ENCODE data around the gene ZNF738.
"Not testable (repeated sequence)": the region's sequence is repeated elsewhere in the genome, so short reads cannot be mapped to it uniquely, and the experiment has no call there.

The ZNF738 gene

GRCh38 chr19:21358768-21359451 is at the start of gene ZNF738:
Gene ZNF738 (plus strand): TSS chr19:21359000. CDS start chr19:21359141, 141 bp downstream.
- DNase-seq: peak; percentile 93

DNA sequence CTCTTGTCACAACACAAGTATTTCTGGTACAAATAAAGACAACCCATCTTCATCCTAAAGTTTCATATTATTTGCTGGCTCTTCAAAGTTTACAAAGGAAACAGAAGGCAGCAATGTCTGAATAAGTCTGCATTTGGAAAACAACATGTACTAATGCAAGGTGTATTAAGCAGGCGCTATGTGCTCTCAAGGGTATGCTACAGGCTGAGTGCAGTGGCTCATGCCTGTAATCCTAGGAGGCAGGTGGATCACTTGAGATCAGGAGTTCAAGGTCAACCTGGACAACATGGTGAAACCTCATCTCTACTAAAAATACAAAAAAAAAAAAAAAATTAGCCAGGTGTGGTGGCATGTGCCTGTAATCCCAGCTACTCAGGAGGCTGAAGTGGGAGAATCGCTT is 46.0 kb upstream of the ZNF738 start:
- DNase-seq: not testable (repeated sequence)

- no peak for DNase-seq
These were observed 44.1 kb upstream of the ZNF738 start for GRCh38 chr19:21314676-21315075.

DNA sequence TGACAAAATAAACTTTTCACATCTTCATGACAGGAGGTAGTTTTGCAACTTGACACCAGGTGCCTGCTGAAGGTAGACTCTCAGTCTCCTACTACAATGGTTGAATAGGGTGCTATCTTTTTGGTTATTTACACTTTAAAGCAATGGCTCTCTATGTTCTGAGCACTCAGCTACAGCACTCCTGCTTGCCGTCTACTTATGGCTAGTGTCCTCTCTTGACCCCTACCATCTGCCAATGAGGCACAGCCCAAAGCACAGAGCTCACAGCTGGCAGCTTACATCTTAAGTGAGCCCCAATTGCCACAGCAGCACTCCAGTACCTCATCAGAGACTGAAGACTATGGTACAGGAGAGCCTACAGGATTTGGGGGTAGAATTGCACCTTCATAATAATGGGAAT is 41.0 kb upstream of the ZNF738 start:
- no peak for DNase-seq

GRCh38 chr19:21321134-21321533 is 37.7 kb upstream of the ZNF738 start:
- DNase-seq: no peak

DNA sequence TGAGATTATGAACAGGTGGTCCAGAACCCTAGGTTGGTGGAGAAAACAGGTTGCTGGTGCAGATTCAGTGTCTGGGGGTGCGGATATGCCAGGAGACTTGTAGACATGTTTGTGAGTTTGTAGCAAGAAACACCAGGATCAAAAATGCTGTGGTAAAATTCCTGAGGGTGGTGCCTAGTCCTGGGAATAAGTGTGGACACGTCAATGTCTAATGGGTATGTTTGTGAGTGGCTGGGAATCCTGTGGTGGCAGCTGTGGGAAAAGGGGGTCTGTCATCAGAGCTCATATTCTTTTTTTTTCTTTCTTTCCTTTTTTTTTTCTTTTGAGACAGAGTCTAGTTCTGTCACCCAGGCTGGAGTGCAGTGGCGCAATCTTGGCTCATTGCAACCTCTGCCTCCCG is 36.8 kb upstream of the ZNF738 start:
- DNase-seq: no peak

- no peak for DNase-seq
These were observed 36.3 kb upstream of the ZNF738 start for GRCh38 chr19:21322528-21322927.

DNA sequence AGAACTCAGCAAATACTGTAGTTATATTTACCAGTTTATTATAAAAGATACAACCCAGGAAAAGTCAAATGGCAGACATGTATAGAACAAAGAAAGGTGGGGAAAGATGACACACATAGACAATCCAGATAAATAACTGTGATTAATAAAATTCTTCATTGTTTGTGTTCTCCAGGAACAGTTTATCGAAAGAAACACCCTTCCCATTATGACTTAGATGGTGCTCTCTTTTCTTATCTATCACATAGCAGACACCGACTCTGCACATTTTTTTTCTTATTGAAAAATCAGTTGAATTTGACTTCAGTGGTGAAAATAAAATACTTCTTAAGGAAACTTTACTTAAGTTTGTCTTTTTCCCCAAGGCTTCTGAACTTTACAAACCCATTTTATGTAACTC is 35.8 kb upstream of the ZNF738 start:
- DNase-seq: no peak

- DNase-seq: no peak
These were observed 32.6 kb upstream of the ZNF738 start for GRCh38 chr19:21326169-21326568.

DNA sequence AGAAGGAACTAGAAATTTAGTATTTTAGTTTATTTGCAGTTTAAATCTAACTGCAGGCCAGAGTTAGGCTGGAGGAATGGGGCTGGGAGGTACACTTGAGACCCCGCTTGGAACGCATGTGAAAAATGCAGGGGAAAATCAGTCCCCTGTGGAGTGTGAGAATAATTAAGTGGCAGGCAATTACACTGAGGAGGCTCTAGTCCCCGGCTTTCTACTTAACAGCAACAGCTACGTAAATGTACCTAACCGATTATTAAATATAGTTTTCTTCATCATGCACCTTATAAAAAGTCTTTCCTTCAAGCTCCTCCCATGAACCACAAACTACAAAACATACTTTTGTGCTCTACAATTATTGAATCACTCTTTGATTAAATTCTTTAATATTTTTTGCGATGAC is 30.4 kb upstream of the ZNF738 start:
- DNase-seq: peak; percentile 4

DNA sequence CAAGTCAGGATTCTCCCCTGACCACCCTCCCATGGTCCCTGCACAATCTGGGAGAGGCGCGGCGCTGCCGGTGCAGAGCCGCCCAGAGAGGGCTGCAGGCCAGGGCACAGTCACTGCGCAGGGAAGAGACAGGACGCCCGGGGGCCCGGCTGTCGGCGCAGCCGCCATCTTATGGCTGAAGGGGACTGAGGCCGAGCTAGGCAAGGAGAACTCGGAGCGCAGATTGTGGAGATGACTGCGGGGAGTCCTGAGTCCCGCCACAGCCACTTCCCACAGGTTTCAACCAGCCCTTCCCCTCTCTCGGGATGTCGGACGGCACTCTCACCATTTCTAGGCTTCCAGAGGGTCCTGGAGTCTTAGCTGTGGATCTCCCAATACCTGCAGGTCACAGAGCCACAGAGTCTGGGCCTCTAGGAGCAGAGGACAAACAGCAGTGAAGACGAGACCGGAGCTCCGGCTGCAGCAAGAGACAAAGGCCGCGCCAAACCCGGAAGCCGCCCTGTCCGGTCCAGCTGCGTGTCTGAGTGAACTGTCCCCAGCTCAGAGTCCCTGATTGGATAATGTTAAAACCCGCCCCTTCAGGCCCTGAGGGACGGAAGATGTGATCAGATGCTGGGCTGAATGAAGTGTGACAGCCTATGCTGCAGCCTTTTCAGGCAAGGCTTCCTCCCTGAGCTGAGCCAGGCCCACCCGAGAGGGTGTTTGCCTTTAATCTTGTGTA is 29.8 kb upstream of the ZNF738 start, which contains the start of gene ZNF708:
Gene ZNF708, minus strand, starts transcription at position 526 of the 721 bp plus-strand sequence. Its CDS starts 198 bp downstream, at position 328.
- DNase-seq: peak; percentile 93

- no peak for DNase-seq
These were observed 23.1 kb upstream of the ZNF738 start for GRCh38 chr19:21335721-21336120.

DNA sequence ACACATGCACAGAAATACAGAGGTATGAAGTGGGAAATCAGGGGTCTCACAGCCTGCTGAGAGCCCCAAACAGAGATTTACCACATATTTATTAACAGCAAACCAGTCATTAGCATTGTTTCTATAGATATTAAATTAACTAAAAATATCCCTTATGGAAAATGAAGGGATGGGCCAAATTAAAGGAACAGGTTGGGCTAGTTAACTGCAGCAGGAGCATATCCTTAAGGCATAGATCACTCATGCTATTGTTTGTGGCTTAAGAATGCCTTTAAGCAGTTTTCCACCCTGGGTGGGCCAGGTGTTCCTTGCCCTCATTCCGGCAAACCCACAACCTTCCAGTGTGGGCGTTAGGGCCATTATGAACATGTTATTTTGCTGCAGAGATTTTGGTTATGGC is 14.0 kb upstream of the ZNF738 start:
- not testable (repeated sequence) for DNase-seq

GRCh38 chr19:21352830-21353229 is 6.0 kb upstream of the ZNF738 start:
- no peak for DNase-seq

GRCh38 chr19:21362291-21362690 is 3.5 kb downstream of the ZNF738 start:
- no peak for DNase-seq

GRCh38 chr19:21383980-21384582 is 25.3 kb downstream of the ZNF738 start:
- no peak for DNase-seq

GRCh38 chr19:21396121-21396520 is 37.3 kb downstream of the ZNF738 start:
- DNase-seq: no peak

- peak; percentile 94 for DNase-seq
These were observed 38.2 kb downstream of the ZNF738 start, which contains the start of gene ZNF493 for GRCh38 chr19:21396893-21397572. Gene ZNF493 (plus strand): TSS chr19:21397133. CDS start chr19:21397238, 105 bp downstream.

DNA sequence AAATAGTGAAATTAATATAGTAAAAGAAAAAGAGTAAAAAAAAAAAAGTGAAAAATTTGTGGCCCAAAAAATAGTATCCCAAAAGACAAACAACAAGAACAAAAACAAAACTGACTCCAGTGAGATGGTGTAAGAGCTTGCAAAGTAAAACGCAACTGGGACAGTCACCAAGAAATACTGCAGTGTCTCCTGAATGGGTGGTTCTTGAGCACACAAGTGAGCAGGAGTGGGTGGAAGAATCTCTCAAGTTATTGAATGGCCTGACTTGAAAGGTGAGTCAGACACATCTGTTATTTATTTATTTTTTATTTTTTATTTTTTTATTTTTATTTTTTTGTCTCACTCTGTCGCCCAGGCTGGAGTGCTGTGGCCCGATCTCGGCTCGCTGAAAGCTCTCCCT is 40.1 kb downstream of the ZNF738 start:
- DNase-seq: no peak

- DNase-seq: no peak
These were observed 43.6 kb downstream of the ZNF738 start for GRCh38 chr19:21402303-21402985.

GRCh38 chr19:21410166-21410565 is 51.4 kb downstream of the ZNF738 start:
- no peak for DNase-seq

DNA sequence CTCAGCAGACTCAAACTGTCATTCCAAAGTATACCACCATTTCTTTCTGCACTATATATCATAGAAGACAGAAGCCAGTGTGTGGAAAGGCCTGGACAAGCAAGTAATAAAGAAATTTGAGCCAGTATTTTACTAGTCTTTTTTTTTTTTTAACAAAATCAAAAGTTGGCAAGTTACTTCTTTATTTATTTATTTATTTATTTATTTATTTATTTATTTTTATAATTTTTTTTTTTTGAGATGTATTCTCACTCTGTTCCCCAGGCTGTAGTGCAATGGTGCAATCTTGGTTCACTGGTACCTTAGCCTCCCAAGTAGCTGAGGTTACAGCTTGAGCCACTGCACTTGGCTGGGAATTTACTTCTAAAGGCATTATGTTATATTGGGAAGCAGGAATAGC is 63.4 kb downstream of the ZNF738 start:
- no peak for DNase-seq
